ENCODE results near the gene CNTN5.

DNA sequence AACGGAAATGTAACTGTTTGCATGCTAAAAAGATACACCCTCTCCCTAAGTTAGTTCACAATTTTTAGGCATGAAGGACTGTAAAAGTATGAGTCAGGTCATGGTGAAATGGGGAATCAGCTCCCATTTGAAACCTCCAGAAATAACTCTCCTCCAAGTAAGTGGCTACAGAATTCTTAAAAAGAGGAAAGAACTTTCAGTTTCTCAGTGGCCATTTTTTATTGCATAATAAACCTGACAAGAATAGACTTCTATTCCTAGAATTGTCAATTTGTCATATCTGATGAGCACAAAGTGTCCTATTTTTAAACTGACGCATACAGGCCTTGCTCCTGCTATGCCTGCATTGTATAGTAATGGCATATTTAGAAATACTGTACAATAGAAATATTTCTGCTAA, 612.2 kb downstream of the CNTN5 start:
- TF ChIP-seq, protein P1, sequence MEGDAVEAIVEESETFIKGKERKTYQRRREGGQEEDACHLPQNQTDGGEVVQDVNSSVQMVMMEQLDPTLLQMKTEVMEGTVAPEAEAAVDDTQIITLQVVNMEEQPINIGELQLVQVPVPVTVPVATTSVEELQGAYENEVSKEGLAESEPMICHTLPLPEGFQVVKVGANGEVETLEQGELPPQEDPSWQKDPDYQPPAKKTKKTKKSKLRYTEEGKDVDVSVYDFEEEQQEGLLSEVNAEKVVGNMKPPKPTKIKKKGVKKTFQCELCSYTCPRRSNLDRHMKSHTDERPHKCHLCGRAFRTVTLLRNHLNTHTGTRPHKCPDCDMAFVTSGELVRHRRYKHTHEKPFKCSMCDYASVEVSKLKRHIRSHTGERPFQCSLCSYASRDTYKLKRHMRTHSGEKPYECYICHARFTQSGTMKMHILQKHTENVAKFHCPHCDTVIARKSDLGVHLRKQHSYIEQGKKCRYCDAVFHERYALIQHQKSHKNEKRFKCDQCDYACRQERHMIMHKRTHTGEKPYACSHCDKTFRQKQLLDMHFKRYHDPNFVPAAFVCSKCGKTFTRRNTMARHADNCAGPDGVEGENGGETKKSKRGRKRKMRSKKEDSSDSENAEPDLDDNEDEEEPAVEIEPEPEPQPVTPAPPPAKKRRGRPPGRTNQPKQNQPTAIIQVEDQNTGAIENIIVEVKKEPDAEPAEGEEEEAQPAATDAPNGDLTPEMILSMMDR (IDR thresholded peaks at IDR 0.05) = no peak
- TF ChIP-seq POLR2A (IDR thresholded peaks at IDR 0.05) (no peak), EP300 (IDR thresholded peaks at IDR 0.05) (no peak), POLR2AphosphoS5 (IDR thresholded peaks at IDR 0.05) (no peak)

All from suprapubic skin (tissue), 4 donors.